ENCODE data around the gene LGI1. TPM values are rescaled to one million over a fixed set of nuclear protein-coding genes. Genes with fewer than 3 reads are reported as not detected.

Gene LGI1
- polyA plus RNA-seq, 4 donors: 6.2 to 33.4 (median 6.5) TPM

GRCh38 chr10:93754761-93755160 is 3.0 kb upstream of the LGI1 start:
- no peak for DNase-seq (ENCODE audit: low read depth in 4 of 4, low spot score in 3 of 4)

- no peak for DNase-seq (ENCODE audit: low read depth in 4 of 4, low spot score in 3 of 4)
Measured at GRCh38 chr10:93755443-93756116, 2.2 kb upstream of the LGI1 start.

GRCh38 chr10:93756118-93756517 is 1.6 kb upstream of the LGI1 start:
- no peak for DNase-seq (ENCODE audit: low read depth in 4 of 4, low spot score in 3 of 4)

- DNase-seq (ENCODE audit: low read depth in 4 of 4, low spot score in 3 of 4): no peak
Measured at GRCh38 chr10:93757136-93757535, 600 bp upstream of the LGI1 start.

GRCh38 chr10:93758508-93758885 is 761 bp downstream of the LGI1 start:
- no peak for DNase-seq (ENCODE audit: low read depth in 4 of 4, low spot score in 3 of 4)

GRCh38 chr10:93758891-93759410 is 1.2 kb downstream of the LGI1 start:
- DNase-seq (ENCODE audit: low read depth in 4 of 4, low spot score in 3 of 4): no peak

GRCh38 chr10:93760490-93760889 is 2.8 kb downstream of the LGI1 start:
- no peak for DNase-seq (ENCODE audit: low read depth in 4 of 4, low spot score in 3 of 4)

GRCh38 chr10:93762979-93763391 is 5.2 kb downstream of the LGI1 start:
- DNase-seq (ENCODE audit: low read depth in 4 of 4, low spot score in 3 of 4): no peak

- DNase-seq (ENCODE audit: low read depth in 4 of 4, low spot score in 3 of 4): no peak
Measured at GRCh38 chr10:93766918-93767317, 9.2 kb downstream of the LGI1 start.

GRCh38 chr10:93767724-93768399 is 10.1 kb downstream of the LGI1 start:
- no peak for DNase-seq (ENCODE audit: low read depth in 4 of 4, low spot score in 3 of 4)

GRCh38 chr10:93768892-93769291 is 11.2 kb downstream of the LGI1 start:
- no peak for DNase-seq (ENCODE audit: low read depth in 4 of 4, low spot score in 3 of 4)

- DNase-seq (ENCODE audit: low read depth in 4 of 4, low spot score in 3 of 4): no peak
Measured at GRCh38 chr10:93771354-93771753, 13.6 kb downstream of the LGI1 start.

GRCh38 chr10:93773120-93773519 is 15.4 kb downstream of the LGI1 start:
- DNase-seq (ENCODE audit: low read depth in 4 of 4, low spot score in 3 of 4): no peak

- DNase-seq (ENCODE audit: low read depth in 4 of 4, low spot score in 3 of 4): no peak
Measured at GRCh38 chr10:93773705-93774104, 16.0 kb downstream of the LGI1 start.

- DNase-seq (ENCODE audit: low read depth in 4 of 4, low spot score in 3 of 4): no peak
Measured at GRCh38 chr10:93775356-93775755, 17.6 kb downstream of the LGI1 start.

GRCh38 chr10:93777092-93777491 is 19.4 kb downstream of the LGI1 start:
- no peak for DNase-seq (ENCODE audit: low read depth in 4 of 4, low spot score in 3 of 4)

GRCh38 chr10:93784059-93784458 is 26.3 kb downstream of the LGI1 start:
- no peak for DNase-seq (ENCODE audit: low read depth in 4 of 4, low spot score in 3 of 4)

- DNase-seq (ENCODE audit: low read depth in 4 of 4, low spot score in 3 of 4): no peak
Measured at GRCh38 chr10:93788413-93789208, 30.9 kb downstream of the LGI1 start.

- DNase-seq (ENCODE audit: low read depth in 4 of 4, low spot score in 3 of 4): no peak
Measured at GRCh38 chr10:93790439-93790838, 32.7 kb downstream of the LGI1 start.

- no peak for DNase-seq (ENCODE audit: low read depth in 4 of 4, low spot score in 3 of 4)
Measured at GRCh38 chr10:93796167-93796566, 38.4 kb downstream of the LGI1 start.

- no peak for DNase-seq (ENCODE audit: low read depth in 4 of 4, low spot score in 3 of 4)
Measured at GRCh38 chr10:93797825-93798224, 40.1 kb downstream of the LGI1 start.

Measured in left renal pelvis (tissue), 4 donors.